GM06990 (cell line): ENCODE data around the gene GABRR2.

Experiments used
- DNase-seq: peaks from one replicate; pipeline ENCODE4 v3.0.0-alpha.2; 2011; ENCODE audit not compliant: insufficient read length; ENCODE audit errors: extremely low read depth
- H3K27me3 ChIP-seq: replicated peaks from 2 replicates; pipeline ENCODE4 v1.6.0; 2011; ENCODE audit warnings: low read length; ENCODE audit not compliant: control insufficient read depth, insufficient read depth
- H3K36me3 ChIP-seq: 2 replicates; pipeline ENCODE4 v1.5.1; 2011; ENCODE audit warnings: low read length; ENCODE audit not compliant: control insufficient read depth, insufficient read depth
- H3K4me3 ChIP-seq: replicated peaks from 2 replicates; pipeline ENCODE4 v1.5.1; 2011; ENCODE audit warnings: low read depth, mild to moderate bottlenecking, control low read depth, low read length
- TF ChIP-seq, protein P1 (sequence below): IDR thresholded peaks from 2 replicates; pipeline ENCODE4 v1.5.1; 2011; ENCODE audit warnings: low read length, control low read depth, mild to moderate bottlenecking, inconsistent platforms; ENCODE audit not compliant: insufficient read depth, poor library complexity, severe bottlenecking

GABRR2 gene

DNA sequence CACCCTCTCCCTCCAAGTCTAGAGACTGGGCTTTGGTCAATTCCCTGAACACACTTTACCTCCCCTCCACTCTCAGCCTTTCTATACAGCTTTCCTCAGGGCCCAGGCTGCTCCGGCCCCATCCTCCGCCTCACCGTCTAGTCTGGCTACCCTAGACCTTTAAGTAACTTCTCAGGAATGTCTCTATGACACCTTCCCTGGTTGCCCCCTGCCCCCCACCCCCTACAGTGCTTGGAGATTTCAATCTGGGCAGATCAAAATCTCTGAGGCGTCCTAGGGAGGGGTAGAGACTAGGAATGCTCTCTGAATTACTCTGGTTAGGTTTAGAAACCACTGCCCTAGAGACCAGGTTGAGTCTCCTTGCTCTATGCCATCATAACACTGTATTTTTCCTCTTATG, 31.3 kb upstream of the GABRR2 start:
- TF ChIP-seq, protein P1, sequence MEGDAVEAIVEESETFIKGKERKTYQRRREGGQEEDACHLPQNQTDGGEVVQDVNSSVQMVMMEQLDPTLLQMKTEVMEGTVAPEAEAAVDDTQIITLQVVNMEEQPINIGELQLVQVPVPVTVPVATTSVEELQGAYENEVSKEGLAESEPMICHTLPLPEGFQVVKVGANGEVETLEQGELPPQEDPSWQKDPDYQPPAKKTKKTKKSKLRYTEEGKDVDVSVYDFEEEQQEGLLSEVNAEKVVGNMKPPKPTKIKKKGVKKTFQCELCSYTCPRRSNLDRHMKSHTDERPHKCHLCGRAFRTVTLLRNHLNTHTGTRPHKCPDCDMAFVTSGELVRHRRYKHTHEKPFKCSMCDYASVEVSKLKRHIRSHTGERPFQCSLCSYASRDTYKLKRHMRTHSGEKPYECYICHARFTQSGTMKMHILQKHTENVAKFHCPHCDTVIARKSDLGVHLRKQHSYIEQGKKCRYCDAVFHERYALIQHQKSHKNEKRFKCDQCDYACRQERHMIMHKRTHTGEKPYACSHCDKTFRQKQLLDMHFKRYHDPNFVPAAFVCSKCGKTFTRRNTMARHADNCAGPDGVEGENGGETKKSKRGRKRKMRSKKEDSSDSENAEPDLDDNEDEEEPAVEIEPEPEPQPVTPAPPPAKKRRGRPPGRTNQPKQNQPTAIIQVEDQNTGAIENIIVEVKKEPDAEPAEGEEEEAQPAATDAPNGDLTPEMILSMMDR, result no peak
- H3K4me3 ChIP-seq, result no peak overlapping the region; the same call in 1 of the 2 replicates
- no peak for DNase-seq
- H3K36me3 ChIP-seq, result peaks cover 2% of the 10 kb centered on the region
- no peaks in the 10 kb centered on the region for H3K27me3 ChIP-seq

DNA sequence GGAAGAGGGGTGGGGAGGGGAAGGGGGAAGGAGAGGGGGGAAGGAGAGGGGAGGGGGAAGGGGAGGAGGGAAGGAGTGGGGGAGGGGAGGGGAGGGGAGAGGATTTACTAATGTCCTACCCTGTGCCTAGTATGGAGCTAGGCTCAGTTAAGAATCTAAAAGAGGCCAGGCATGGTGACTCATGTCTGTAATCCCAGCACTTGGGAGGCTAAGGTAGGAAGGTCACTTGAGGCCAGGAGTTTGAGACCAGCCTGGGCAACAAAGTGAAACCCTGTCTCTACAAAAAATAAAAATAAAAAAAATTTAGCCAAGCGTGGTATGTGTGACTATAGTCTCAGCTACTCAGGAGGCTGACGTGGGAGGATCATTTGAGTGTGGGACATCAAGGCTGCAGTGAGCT, 24.5 kb upstream of the GABRR2 start:
- Histone ChIP-seq H3K27me3 (no peaks in the 10 kb centered on the region), H3K4me3 (no peak overlapping the region), H3K36me3 (peaks cover 5% of the 10 kb centered on the region)
- TF ChIP-seq, protein P1, result no peak
- DNase-seq, result no peak

DNA sequence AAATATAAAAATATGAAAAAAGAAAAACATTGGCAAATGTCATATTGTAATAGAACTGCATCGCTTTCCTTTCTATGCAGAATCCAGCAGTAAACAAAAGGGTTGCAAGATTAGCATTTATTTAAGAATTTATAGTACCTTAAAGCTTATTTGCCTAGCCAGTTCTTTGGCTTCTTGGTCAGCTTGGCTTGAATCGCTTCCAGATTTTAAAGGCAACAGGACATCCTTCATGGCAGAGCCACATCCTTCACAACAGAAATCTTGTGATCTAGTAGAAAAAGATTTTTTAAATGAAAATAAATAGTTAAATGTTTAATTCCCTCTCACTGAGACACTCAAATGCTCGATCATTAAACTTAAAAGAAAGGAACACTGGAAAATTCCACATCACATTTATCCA, 20.1 kb upstream of the GABRR2 start:
- Histone ChIP-seq H3K4me3 (no peak overlapping the region), H3K36me3 (peaks cover 9% of the 10 kb centered on the region), H3K27me3 (no peaks in the 10 kb centered on the region)
- DNase-seq, result no peak
- TF ChIP-seq, protein P1, result no peak

DNA sequence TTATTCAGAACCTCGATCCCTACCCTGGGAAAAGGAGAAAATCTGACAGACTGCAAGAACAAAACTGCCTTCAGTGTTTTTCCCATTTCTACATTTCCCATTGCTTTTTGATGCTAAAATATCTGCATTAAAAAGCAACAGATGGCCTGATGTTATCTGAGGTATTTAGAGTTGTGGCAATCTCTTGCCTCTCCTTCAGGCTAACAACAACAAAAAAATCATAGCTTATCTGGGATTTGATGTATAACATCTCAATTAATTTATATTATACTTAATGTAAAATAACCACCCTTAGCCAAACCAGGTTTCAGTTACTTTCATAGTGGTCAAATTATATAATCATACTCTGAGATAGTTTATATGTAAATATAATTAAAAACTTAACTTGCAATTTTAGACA, 15.8 kb upstream of the GABRR2 start:
- TF ChIP-seq, protein P1, result no peak
- Histone ChIP-seq H3K36me3 (peaks cover 8% of the 10 kb centered on the region), H3K27me3 (no peaks in the 10 kb centered on the region), H3K4me3 (no peak overlapping the region)
- DNase-seq, result no peak

DNA sequence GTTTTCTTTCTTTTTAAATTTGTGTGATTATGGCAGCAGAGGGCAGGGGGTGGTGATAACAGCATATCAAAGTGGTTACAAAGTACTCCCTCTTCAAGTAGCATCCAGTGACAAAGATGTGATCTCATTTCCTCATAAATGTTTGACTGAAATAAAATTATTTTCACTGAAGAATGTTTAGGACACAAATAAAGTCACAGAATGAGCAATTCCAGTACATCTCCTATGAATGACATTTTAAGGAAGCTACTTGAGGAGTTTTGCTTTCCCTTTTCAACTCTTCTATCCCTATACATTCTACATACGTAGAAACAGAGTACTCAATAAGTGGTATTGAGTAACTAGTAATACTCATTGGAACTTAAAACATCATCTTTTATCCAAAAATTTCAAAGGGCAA, 13.9 kb upstream of the GABRR2 start:
- DNase-seq, result no peak
- Histone ChIP-seq H3K4me3 (no peak overlapping the region), H3K36me3 (peaks cover 8% of the 10 kb centered on the region), H3K27me3 (no peaks in the 10 kb centered on the region)
- TF ChIP-seq, protein P1, result no peak

DNA sequence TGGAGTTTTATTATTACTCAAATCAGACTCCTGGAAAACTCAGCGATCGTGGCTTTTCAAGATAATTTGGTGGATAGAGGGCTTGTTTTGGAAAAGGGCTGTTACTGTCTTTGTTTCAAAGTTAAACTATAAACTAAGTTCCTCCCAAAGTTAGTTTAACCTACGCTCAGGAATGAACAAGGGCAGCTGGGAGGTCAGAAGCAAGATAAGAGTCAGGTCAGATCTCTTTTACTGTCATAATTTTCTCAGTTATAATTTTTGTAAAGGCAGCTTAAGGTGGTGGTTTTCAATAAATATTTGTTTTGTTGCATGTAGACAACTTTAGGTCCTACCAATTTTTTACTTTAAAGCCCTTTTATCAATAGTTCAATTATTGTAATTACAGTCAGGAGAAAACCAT, 9.2 kb upstream of the GABRR2 start:
- DNase-seq, result no peak
- Histone ChIP-seq H3K4me3 (no peak overlapping the region), H3K36me3 (no peaks in the 10 kb centered on the region; the same call in none of the 2 replicates), H3K27me3 (no peaks in the 10 kb centered on the region)
- TF ChIP-seq, protein P1, result no peak
